Muscle of arm (tissue), 12 donors: ENCODE data around the gene ADGRB3. TPM values are rescaled to one million over a fixed set of nuclear protein-coding genes. Genes with fewer than 3 reads are reported as not detected.
A peak's percentile ranks its signal among the peaks of the same experiment; 100 is the strongest.

Experiments used
- DNase-seq: peaks from one replicate; pipeline ENCODE4 v3.0.0-alpha.2; 2013
- polyA plus RNA-seq, 12 donors: library from polyadenylated mRNA; unstranded; fragments of 120-200 nt; gene quantifications; one replicate each; pipeline ENCODE4 v1.2.1, GENCODE V29; 2013; ENCODE audit not compliant: insufficient read length in 12 of 12

Gene ADGRB3
- polyA plus RNA-seq, 12 donors: 0.65 to 6.4 (median 1.3) TPM; not detected in 1

- DNase-seq: no peak
Measured at GRCh38 chr6:69331886-69332285, 696.8 kb downstream of the ADGRB3 start.

- DNase-seq: no peak
Measured at GRCh38 chr6:69337311-69337710, 702.2 kb downstream of the ADGRB3 start.

- no peak for DNase-seq
Measured at GRCh38 chr6:69338431-69339162, 703.5 kb downstream of the ADGRB3 start.

- no peak for DNase-seq
Measured at GRCh38 chr6:69339163-69339550, 704.1 kb downstream of the ADGRB3 start.

GRCh38 chr6:69340196-69340595, 705.1 kb downstream of the ADGRB3 start:
- DNase-seq: no peak

GRCh38 chr6:69343851-69344250, 708.8 kb downstream of the ADGRB3 start:
- DNase-seq: peak; percentile 48

GRCh38 chr6:69349771-69350170, 714.7 kb downstream of the ADGRB3 start:
- peak; percentile 82 for DNase-seq

- no peak for DNase-seq
Measured at GRCh38 chr6:69362209-69362608, 727.1 kb downstream of the ADGRB3 start.

GRCh38 chr6:69366831-69367230, 731.7 kb downstream of the ADGRB3 start:
- DNase-seq: no peak

- DNase-seq: no peak
Measured at GRCh38 chr6:69368613-69369012, 733.5 kb downstream of the ADGRB3 start.

GRCh38 chr6:69370763-69371162, 735.7 kb downstream of the ADGRB3 start:
- no peak for DNase-seq

- no peak for DNase-seq
Measured at GRCh38 chr6:69378326-69378725, 743.2 kb downstream of the ADGRB3 start.

- DNase-seq: peak; percentile 3
Measured at GRCh38 chr6:69379518-69379917, 744.4 kb downstream of the ADGRB3 start.

GRCh38 chr6:69383627-69384026, 748.5 kb downstream of the ADGRB3 start:
- DNase-seq: no peak

- no peak for DNase-seq
Measured at GRCh38 chr6:69386426-69386825, 751.3 kb downstream of the ADGRB3 start.

GRCh38 chr6:69390125-69390524, 755.0 kb downstream of the ADGRB3 start:
- no peak for DNase-seq

GRCh38 chr6:69391106-69391505, 756.0 kb downstream of the ADGRB3 start:
- DNase-seq: no peak

- no peak for DNase-seq
Measured at GRCh38 chr6:69392745-69393144, 757.7 kb downstream of the ADGRB3 start.

GRCh38 chr6:69398311-69398710, 763.2 kb downstream of the ADGRB3 start:
- DNase-seq: no peak

- DNase-seq: no peak
Measured at GRCh38 chr6:69398729-69399128, 763.6 kb downstream of the ADGRB3 start.

- no peak for DNase-seq
Measured at GRCh38 chr6:69408886-69409285, 773.8 kb downstream of the ADGRB3 start.

GRCh38 chr6:69416776-69417175, 781.7 kb downstream of the ADGRB3 start:
- DNase-seq: peak; percentile 71

GRCh38 chr6:69421269-69421668, 786.2 kb downstream of the ADGRB3 start:
- no peak for DNase-seq

GRCh38 chr6:69422020-69422419, 786.9 kb downstream of the ADGRB3 start:
- DNase-seq: no peak
